Epidermal melanocyte (primary cell): ENCODE data around the gene ALG9.

Source experiments
- DNase-seq: peaks from one replicate; pipeline ENCODE4 v3.0.0; 2011; ENCODE audit warnings: low spot score; ENCODE audit not compliant: insufficient read length

ALG9 gene

GRCh38 chr11:111836721-111837120, 34.7 kb downstream of the ALG9 start:
- DNase-seq: no peak

- no peak for DNase-seq
These were observed 35.2 kb downstream of the ALG9 start for GRCh38 chr11:111836162-111836561.

- no peak for DNase-seq
These were observed 35.7 kb downstream of the ALG9 start for GRCh38 chr11:111835665-111836064.

- DNase-seq: no peak
These were observed 36.8 kb downstream of the ALG9 start for GRCh38 chr11:111834432-111835163.

GRCh38 chr11:111833524-111833923, 37.9 kb downstream of the ALG9 start:
- DNase-seq: no peak

GRCh38 chr11:111829185-111829968, 42.0 kb downstream of the ALG9 start:
- DNase-seq: no peak

GRCh38 chr11:111826322-111826950, 44.9 kb downstream of the ALG9 start:
- DNase-seq: no peak

GRCh38 chr11:111823629-111824028, 47.8 kb downstream of the ALG9 start:
- no peak for DNase-seq

- no peak for DNase-seq
These were observed 48.2 kb downstream of the ALG9 start for GRCh38 chr11:111823131-111823530.

GRCh38 chr11:111819829-111820237, 51.5 kb downstream of the ALG9 start:
- no peak for DNase-seq

- no peak for DNase-seq
These were observed 52.1 kb downstream of the ALG9 start for GRCh38 chr11:111819161-111819828.

GRCh38 chr11:111815489-111815888, 55.9 kb downstream of the ALG9 start:
- no peak for DNase-seq

GRCh38 chr11:111814557-111815320, 56.6 kb downstream of the ALG9 start:
- DNase-seq: no peak

GRCh38 chr11:111814106-111814505, 57.3 kb downstream of the ALG9 start:
- no peak for DNase-seq

- no peak for DNase-seq
These were observed 59.2 kb downstream of the ALG9 start for GRCh38 chr11:111812211-111812610.

- no peak for DNase-seq
These were observed 59.9 kb downstream of the ALG9 start for GRCh38 chr11:111811445-111811844.

- no peak for DNase-seq
These were observed 62.5 kb downstream of the ALG9 start for GRCh38 chr11:111808834-111809233.

GRCh38 chr11:111808063-111808588, 63.3 kb downstream of the ALG9 start:
- DNase-seq: no peak

GRCh38 chr11:111807076-111807475, 64.3 kb downstream of the ALG9 start:
- DNase-seq: no peak

- DNase-seq: no peak
These were observed 70.2 kb downstream of the ALG9 start for GRCh38 chr11:111801135-111801534.

- no peak for DNase-seq
These were observed 73.1 kb downstream of the ALG9 start for GRCh38 chr11:111798279-111798678.
